SK-N-SH treated with all-trans-retinoic acid at 6 μM for 48 hours (cell line): ENCODE measurements around the gene RBM42.
"Not testable (repeated sequence)": the region's sequence is repeated elsewhere in the genome, so short reads cannot be mapped to it uniquely, and the experiment has no call there.

ENCODE experiments used
- ATAC-seq: fragments of 200-7000 bp; cut with Tn5 transposase; 3 replicates; pipeline ENCODE4 v1.9.1; 2020; ENCODE audit warnings: mild to moderate bottlenecking, moderate library complexity
- ARNTL ChIP-seq: fragments of 450-650 bp; formaldehyde crosslinking; IDR thresholded peaks from 2 replicates; pipeline ENCODE4 v1.5.0; 2020; ENCODE audit warnings: low read depth, mild to moderate bottlenecking, moderate library complexity, borderline replicate concordance
- CREB5 ChIP-seq: fragments of 250-450 bp; sonication (Bioruptor Pico); IDR thresholded peaks from 2 replicates; pipeline ENCODE4 v1.5.1; 2020; ENCODE audit warnings: low read depth, mild to moderate bottlenecking, moderate library complexity
- CSDC2 ChIP-seq: fragments of 250-450 bp; sonication (Bioruptor Pico); IDR thresholded peaks from 2 replicates; pipeline ENCODE4 v1.5.0; 2020; ENCODE audit warnings: mild to moderate bottlenecking, moderate library complexity
- CSRNP3 ChIP-seq: fragments of 250-450 bp; sonication (Bioruptor Pico); IDR thresholded peaks from 2 replicates; pipeline ENCODE4 v1.5.1; 2021; ENCODE audit warnings: mild to moderate bottlenecking, moderate library complexity
- ESRRG ChIP-seq: fragments of 250-450 bp; sonication (Bioruptor Pico); IDR thresholded peaks from 2 replicates; pipeline ENCODE4 v1.6.1; 2021; ENCODE audit warnings: mild to moderate bottlenecking
- GLIS3 ChIP-seq: fragments of 250-450 bp; sonication (Bioruptor Pico); IDR thresholded peaks from 2 replicates; pipeline ENCODE4 v1.5.0; 2020; ENCODE audit warnings: mild to moderate bottlenecking, moderate library complexity
- ISL1 ChIP-seq: fragments of 250-450 bp; sonication (Bioruptor Pico); IDR thresholded peaks from 2 replicates; pipeline ENCODE4 v2.1.2; 2022; ENCODE audit warnings: mild to moderate bottlenecking, moderate library complexity
- OSR1 ChIP-seq: fragments of 250-450 bp; sonication (Bioruptor Pico); IDR thresholded peaks from 2 replicates; pipeline ENCODE4 v1.8.0; 2022; ENCODE audit warnings: moderate library complexity, mild to moderate bottlenecking, inconsistent platforms
- PATZ1 ChIP-seq: fragments of 250-450 bp; sonication (Bioruptor Pico); IDR thresholded peaks from 2 replicates; pipeline ENCODE4 v1.8.0; 2020; ENCODE audit warnings: mild to moderate bottlenecking, moderate library complexity, borderline replicate concordance
- POU6F1 ChIP-seq: fragments of 250-450 bp; sonication (Bioruptor Pico); IDR thresholded peaks from 2 replicates; pipeline ENCODE4 v1.8.0; 2021; ENCODE audit warnings: low read depth, mild to moderate bottlenecking, moderate library complexity, borderline replicate concordance
- PPARA ChIP-seq: fragments of 250-450 bp; sonication (Bioruptor Pico); IDR thresholded peaks from 2 replicates; pipeline ENCODE4 v1.5.0; 2020; ENCODE audit warnings: mild to moderate bottlenecking, borderline replicate concordance
- SNAI2 ChIP-seq: fragments of 250-450 bp; sonication (Bioruptor Pico); IDR thresholded peaks from 2 replicates; pipeline ENCODE4 v1.5.0; 2020; ENCODE audit warnings: mild to moderate bottlenecking, moderate library complexity
- TCF4 ChIP-seq: fragments of 250-450 bp; sonication (Bioruptor Pico); IDR thresholded peaks from 2 replicates; pipeline ENCODE4 v1.8.0; 2021; ENCODE audit warnings: mild to moderate bottlenecking, moderate library complexity, borderline replicate concordance
- TOX ChIP-seq: fragments of 250-450 bp; sonication (Bioruptor Pico); IDR thresholded peaks from 2 replicates; pipeline ENCODE4 v1.8.0; 2021; ENCODE audit warnings: mild to moderate bottlenecking, moderate library complexity, borderline replicate concordance
- ZC3H10 ChIP-seq: fragments of 250-450 bp; sonication (Bioruptor Pico); IDR thresholded peaks from 2 replicates; pipeline ENCODE4 v1.5.1; 2021; ENCODE audit warnings: mild to moderate bottlenecking, moderate library complexity
- ZFP3 ChIP-seq: fragments of 250-450 bp; sonication (Bioruptor Pico); IDR thresholded peaks from 2 replicates; pipeline ENCODE4 v1.5.0; 2020; ENCODE audit warnings: mild to moderate bottlenecking, moderate library complexity
- ZFP30 ChIP-seq: fragments of 450-650 bp; formaldehyde crosslinking; IDR thresholded peaks from 2 replicates; pipeline ENCODE4 v1.5.0; 2022; ENCODE audit warnings: mild to moderate bottlenecking, moderate library complexity
- ZNF565 ChIP-seq: fragments of 450-650 bp; formaldehyde crosslinking; conservative IDR thresholded peaks from 2 replicates; pipeline ENCODE4 v1.5.0; 2020; ENCODE audit warnings: low read depth, mild to moderate bottlenecking, moderate library complexity
- ZNF8 ChIP-seq: fragments of 450-650 bp; formaldehyde crosslinking; IDR thresholded peaks from 2 replicates; pipeline ENCODE4 v1.5.0; 2020; ENCODE audit warnings: mild to moderate bottlenecking, moderate library complexity

The RBM42 gene

GRCh38 chr19:35585848-35586247, 43.0 kb upstream of the RBM42 start, which contains the start of gene PMIS2:
PMIS2 (plus strand) TSS chr19:35586173; CDS start chr19:35586260, 87 bp downstream.
- ATAC-seq: peak; percentile 64
- TF ChIP-seq OSR1 (no peak), ZNF8 (CRISPR knock-in tag) (no peak), ZC3H10 (no peak)

- ATAC-seq: no peak
- TF ChIP-seq ZFP3 (no peak), ESRRG (CRISPR knock-in tag) (no peak), ZC3H10 (no peak), ZFP30 (CRISPR knock-in tag) (no peak), PATZ1 (CRISPR knock-in tag) (no peak), GLIS3 (CRISPR knock-in tag) (no peak), CSRNP3 (no peak), ARNTL (CRISPR knock-in tag) (no peak), ZNF565 (CRISPR knock-in tag) (no peak), CSDC2 (CRISPR knock-in tag) (no peak), PPARA (CRISPR knock-in tag) (no peak), ISL1 (CRISPR knock-in tag) (no peak)
- TF ChIP-seq, all 23 proteins: peak for 0
Observed at GRCh38 chr19:35587321-35587720, 41.5 kb upstream of the RBM42 start.

- TF ChIP-seq ZNF8 (CRISPR knock-in tag) (no peak), ZC3H10 (no peak), ZFP30 (CRISPR knock-in tag) (no peak), CSRNP3 (no peak), TCF4 (CRISPR knock-in tag) (no peak), SNAI2 (no peak), ZFP3 (no peak), ESRRG (CRISPR knock-in tag) (no peak), CSDC2 (CRISPR knock-in tag) (no peak), POU6F1 (CRISPR knock-in tag) (no peak), TOX (CRISPR knock-in tag) (no peak)
- no peak for ATAC-seq
Observed at GRCh38 chr19:35590875-35591274, 38.0 kb upstream of the RBM42 start.

- ATAC-seq: no peak
- no peak for TF ChIP-seq ZNF565 (CRISPR knock-in tag)
- no peak for TF ChIP-seq TCF4 (CRISPR knock-in tag)
- no peak for TF ChIP-seq ISL1 (CRISPR knock-in tag)
- no peak for TF ChIP-seq ESRRG (CRISPR knock-in tag)
- TF ChIP-seq CREB5 (CRISPR knock-in tag): no peak
Observed at GRCh38 chr19:35592226-35592625, 36.6 kb upstream of the RBM42 start.

- not testable (repeated sequence) for ATAC-seq
Observed at GRCh38 chr19:35595026-35595425, 33.8 kb upstream of the RBM42 start.
